ENCODE results near the gene MED29.

- TF ChIP-seq CTCF (IDR thresholded peaks at IDR 0.05), result no peak
- TF ChIP-seq POLR2A (IDR thresholded peaks at IDR 0.05), result peak in 1 of 3 donors; percentile 22
Measured at GRCh38 chr19:39430675-39431593, 39.8 kb downstream of the MED29 start.

Measured in body of pancreas (tissue), 4 donors.